Brain pericyte (primary cell): Measurements from ENCODE around the gene WBP1L.
"Not testable (repeated sequence)": the region's sequence is repeated elsewhere in the genome, so short reads cannot be mapped to it uniquely, and the experiment has no call there.

ENCODE experiments used
- DNase-seq: peaks from one replicate; pipeline ENCODE4 v3.0.0-alpha.2; 2012; ENCODE audit warnings: low read depth, low spot score

Gene WBP1L

DNA sequence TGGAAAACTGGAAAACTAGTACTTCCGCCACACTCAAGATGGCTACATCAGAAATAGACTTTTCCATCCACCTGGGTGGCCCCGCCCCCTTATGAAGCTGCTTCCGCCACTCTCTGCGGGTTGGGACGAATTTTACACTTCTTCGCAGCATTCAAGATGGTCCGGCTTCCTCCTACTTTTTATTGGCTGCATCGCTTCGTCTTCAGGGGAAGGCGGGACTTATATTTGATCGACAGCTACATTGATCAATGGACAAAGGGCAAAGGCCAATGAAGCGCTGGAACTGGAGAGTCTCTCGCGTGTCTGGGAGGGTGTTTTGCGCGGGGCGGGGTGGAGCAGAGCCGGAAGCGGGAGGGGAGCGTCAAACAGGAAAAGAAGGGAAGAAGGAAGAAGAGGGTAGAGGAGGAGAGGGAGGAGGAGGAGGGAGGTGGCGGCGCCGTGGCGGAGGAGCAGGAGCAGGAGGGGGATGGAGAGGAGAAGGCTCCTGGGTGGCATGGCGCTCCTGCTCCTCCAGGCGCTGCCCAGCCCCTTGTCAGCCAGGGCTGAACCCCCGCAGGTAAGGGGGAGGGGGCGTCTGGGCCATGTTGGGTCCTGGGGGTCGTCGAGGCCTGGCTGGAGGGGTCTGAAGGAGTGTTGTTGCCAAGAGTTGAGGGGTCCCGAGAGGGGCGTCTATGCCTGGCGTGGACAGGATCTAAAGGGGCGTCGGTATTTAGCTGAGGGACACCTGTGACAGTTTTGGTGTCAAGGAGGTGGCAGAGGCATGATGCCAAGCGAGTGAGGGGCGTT is at the start of gene WBP1L:
WBP1L (plus strand) TSS at position 361 of the 786 bp plus-strand sequence; CDS start at position 467, 106 bp downstream.
- DNase-seq: peak; percentile 98

DNA sequence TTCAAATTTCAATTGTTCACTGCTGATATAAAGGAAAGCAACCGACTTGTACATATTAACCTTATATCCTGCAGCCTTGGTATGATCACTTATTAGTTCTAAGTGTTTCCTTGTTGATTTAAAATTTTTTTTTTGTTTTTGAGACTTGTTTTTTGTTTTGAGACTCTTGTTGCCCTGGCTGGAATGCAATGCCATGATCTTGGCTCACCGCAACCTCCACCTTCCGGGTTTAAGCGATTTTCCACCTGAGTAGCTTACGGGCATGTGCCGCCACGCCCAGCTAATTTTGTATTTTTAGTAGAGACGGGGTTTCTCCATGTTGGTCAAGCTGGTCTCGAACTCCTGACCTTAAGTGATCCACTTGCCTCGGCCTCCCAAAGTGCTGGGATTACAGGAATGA is 48.3 kb upstream of the WBP1L start:
- DNase-seq: not testable (repeated sequence)

GRCh38 chr10:102696736-102697135 is 47.0 kb upstream of the WBP1L start:
- DNase-seq: no peak

DNA sequence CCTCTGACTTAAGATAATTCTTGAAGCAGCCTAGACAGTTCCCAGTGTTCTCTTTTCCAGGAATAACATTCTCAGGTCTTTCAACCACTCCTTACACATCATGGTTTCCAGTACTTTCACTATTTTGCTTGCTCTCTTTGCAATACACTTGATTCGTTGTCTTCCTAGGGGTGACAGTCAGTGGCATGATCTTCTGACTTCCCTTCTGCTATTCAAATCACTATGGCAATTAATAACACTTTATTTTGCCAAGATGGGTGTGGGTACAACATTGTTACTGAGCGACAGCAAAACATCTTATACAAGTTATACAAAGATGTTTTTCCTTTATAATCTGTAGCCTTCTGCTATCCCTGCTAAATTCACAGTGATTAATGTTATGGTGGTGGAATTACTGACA is 44.9 kb upstream of the WBP1L start:
- DNase-seq: no peak

DNA sequence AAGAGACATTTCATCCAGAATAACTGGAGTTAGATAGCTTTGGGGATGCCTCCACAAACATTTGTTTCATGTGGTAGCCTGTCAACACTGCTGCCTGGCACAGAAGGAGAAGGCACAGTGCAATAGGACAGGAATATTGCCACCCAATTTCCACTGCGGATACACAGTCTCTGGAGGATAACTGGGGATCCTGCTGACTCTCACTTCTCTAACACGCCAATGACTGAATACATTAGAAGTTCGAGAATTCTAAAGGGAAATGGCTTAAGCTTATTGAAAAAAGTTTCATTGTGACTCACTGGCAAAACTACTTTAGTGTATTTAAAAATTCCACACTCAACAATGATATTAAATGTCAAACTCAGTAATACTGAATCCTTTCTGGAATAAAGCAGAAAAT is 42.5 kb upstream of the WBP1L start:
- no peak for DNase-seq

DNA sequence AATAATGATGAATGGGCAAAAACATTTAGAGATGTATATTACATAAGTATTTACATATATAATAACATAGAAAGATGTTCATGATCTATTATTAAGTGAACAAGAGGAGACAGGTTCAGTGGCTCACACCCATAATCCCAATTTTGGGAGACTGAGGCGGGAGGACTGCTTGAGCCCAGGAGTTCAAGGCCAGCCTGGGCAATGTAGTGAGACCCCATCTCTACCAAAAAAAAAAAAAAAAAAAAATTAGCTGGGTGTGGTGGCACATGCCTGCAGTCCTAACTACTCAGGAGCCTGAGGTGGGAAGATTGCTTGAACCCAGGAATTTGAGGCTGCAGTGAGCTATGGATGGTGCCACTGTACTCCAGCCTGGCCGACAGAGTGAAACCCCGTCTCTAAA is 42.0 kb upstream of the WBP1L start:
- DNase-seq: no peak

DNA sequence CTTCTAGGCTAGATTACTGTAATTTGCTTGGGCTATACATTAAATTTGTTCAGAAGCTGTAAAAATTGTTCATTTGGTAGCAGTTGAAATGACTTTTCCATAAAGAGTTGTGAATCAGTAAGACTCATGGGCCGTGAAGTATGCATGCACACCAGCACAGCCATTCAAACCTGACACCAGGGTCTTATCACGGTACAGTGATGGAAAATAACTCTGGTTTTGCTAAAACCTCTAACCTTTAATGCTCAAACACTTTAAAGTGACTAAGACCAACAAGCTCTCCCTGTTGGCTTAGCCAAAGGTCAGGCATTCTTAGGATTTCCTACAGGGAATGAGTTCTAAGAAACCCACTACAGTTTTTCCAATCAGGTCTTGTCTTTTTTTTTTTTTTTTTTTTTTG is 41.0 kb upstream of the WBP1L start:
- no peak for DNase-seq

GRCh38 chr10:102704915-102705314 is 38.8 kb upstream of the WBP1L start:
- no peak for DNase-seq

DNA sequence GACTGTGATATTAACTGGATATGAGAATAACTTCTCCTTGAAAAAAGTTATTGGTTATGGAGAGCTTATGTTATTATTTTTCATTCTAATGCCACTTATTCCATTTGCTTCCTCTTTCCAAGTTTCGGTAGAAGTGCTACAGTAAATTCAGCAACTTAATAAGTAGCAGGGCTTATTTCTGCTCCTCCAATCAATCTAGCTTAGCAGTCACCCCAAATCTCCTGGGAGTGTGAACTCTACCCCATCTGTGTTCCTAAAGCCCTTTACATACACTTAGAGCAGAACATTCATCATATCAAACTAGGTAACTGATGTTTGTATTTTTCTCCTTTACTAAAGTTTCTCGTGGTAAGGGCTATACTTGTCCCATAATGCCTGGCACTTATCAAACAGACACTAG is 38.2 kb upstream of the WBP1L start:
- DNase-seq: no peak

GRCh38 chr10:102710609-102711008 is 33.1 kb upstream of the WBP1L start:
- no peak for DNase-seq

DNA sequence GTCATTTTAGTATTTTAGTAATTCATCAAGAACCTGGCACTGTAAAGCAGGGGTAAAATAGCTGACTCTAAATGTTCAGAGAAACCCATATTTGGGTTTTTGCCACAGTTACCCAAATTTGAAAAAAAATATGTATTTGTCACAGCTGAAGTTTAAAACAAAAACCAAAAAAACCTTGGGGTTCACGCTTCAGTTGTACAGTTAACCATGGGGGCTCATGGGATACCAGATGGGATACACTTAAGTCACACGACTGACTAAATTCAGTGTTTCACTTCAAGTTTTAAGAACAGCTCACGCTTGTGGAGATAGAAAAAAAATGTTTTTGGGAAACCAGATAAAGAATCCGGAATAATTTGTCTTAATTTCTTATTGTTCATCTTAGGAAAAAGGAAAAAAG is 31.7 kb upstream of the WBP1L start:
- no peak for DNase-seq

GRCh38 chr10:102712843-102713538 is 30.8 kb upstream of the WBP1L start:
- DNase-seq: no peak

DNA sequence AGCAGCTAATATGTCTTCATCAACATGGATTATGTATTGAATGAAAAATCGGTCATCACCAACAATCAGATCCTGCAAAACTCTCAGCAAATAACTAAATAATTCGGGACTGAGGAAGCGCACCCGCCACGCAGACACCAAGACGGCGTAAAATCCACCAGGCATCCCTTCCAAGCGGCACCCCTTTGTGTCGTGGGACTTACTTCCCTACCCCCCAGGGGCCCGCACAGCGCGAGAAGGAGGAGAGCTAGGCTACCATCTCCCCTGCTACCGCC is 30.3 kb upstream of the WBP1L start:
- DNase-seq: no peak

DNA sequence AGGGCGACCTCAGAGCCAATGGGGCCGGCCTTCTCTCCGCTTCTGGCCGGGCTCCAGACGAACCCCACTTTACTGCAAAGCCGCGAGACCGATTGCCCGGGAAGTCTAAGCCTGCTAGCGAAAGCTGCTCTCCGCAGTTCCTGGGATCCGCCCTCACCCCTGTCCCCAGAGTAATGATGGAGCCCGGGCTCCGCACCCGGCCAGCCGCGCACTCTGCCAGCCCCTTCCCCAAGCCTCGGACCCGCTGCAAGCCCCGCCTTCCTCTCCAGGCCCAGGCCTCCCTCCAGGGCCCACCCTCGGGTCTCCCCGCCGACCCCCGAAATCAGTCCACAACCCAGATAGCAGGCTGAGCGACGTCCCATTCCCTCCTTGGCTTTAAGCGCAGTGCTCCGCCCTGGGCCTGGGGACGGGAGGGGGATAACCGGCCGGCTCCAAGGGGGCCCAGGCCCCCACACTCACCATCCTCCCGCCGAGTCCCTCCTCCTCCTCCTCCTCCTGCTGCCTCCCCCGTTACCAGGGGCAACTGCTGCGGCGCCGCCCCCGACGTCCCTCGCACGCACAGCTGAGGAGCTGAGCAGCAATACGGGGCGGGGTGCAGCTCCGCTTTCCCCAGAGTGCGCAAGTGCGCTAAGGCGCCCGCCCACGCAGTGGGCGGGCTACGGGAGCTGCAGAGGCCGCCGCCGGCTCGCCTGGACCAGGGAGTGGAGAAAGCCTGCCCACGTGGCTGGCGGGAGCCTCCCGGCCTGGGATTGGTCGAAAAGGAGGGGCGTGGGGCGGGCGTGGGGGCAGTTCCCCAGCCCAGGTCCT is 29.7 kb upstream of the WBP1L start, which contains the start of gene ARL3:
ARL3 (minus strand) TSS at position 584 of the 807 bp plus-strand sequence; CDS start at position 462, 122 bp downstream.
- peak; percentile 92 for DNase-seq

DNA sequence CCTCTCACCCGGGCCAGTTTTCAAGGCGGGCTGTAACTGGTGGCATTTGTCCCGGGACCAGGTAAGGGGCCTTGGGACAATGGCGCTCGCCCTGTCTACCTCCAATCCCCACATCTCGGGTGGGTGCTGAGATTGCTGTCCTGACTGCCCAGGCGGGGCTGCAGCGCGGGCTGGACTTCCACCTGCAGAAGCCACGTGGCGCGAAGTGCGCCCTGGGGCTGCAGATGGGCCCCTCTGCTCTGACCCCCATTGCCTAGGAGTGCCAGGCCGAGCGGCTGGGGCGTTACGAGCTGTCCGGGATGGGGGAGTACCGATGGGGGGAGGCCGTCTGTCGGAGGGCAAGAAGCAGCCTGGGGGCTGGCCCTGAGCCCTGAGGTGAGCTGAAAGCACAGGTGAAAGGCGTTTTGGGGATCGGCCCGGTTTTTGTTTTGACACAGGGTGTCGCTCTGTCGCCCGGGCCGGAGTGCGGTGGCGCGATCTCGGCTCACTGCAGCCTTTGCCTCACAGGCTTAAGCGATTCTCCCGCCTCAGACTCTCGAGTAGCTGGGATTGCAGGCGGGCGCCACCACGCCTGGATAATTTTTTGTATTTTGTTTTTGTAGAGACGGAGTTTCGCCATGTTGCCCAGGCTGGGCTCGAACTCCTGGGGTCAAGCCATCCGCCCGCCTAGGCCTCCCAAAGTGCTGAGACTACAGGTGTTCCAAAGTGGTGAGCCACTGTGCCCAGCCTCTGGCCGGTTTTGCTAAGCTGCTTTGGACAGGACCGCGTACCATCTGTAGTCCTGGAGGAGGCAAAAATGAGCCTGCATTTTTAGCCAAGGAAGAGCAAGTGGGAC is 28.9 kb upstream of the WBP1L start, which contains the start of gene SFXN2:
SFXN2 (plus strand) TSS at position 16 of the 835 bp plus-strand sequence. CDS start 12,001 bp downstream, outside the sequence.
- no peak for DNase-seq

GRCh38 chr10:102715880-102716279 is 27.9 kb upstream of the WBP1L start:
- no peak for DNase-seq

GRCh38 chr10:102716900-102717565 is 26.7 kb upstream of the WBP1L start:
- not testable (repeated sequence) for DNase-seq

GRCh38 chr10:102718220-102718619 is 25.5 kb upstream of the WBP1L start:
- DNase-seq: no peak

DNA sequence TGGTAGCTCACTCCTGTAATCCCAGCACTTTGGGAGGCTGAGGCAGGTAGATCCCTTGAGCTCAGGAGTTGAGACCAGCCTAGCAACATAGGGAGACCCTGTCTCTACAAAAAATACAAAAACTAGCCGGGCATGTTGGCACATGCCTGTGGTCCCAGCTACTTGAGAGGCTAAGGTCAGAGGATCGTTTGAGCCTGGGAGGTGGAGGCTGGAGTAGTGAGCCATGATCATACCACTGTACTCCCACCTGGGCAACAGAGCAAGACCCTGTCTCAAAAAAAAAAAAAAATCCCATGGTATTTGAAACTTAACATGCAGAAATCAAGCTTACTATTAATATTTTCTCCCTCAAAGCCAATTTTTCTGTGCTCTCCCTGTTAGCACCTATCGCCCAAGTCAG is 23.4 kb upstream of the WBP1L start:
- no peak for DNase-seq

- DNase-seq: no peak
These were observed 22.9 kb upstream of the WBP1L start for GRCh38 chr10:102720775-102721301.

- no peak for DNase-seq
These were observed 21.8 kb upstream of the WBP1L start for GRCh38 chr10:102721954-102722353.
